CD4-positive, alpha-beta T cell (primary cell): ENCODE data around the gene CCR5. TPM values are rescaled to one million over a fixed set of nuclear protein-coding genes. Genes with fewer than 3 reads are reported as not detected.

Experiments
- ATAC-seq: fragments of 200-7000 bp; cut with Tn5 transposase; one replicate; pipeline ENCODE4 v1.10.0; 2022; ENCODE audit warnings: mild to moderate bottlenecking; ENCODE audit not compliant: poor library complexity
- CTCF ChIA-PET: fragments of 350-600 bp; sonication (Branson Sonifier 250); formaldehyde crosslinking; loops from one replicate; lab custom pipeline; 2021; ENCODE audit warnings: antibody characterized with exemption, inconsistent platforms; lab: Charles Lee
- POLR2A ChIA-PET: fragments of 350-600 bp; sonication (Branson Sonifier 250); formaldehyde crosslinking; loops from one replicate; lab custom pipeline; 2021; ENCODE audit warnings: antibody characterized with exemption, inconsistent platforms; lab: Charles Lee
- DNase-seq, 14 experiments: peaks; one replicate each; pipeline ENCODE4 v3.0.0-alpha.2; 2013 to 2020; ENCODE audit warnings: mixed read lengths in 2 of 14
- H3K27ac ChIP-seq, 2 donors: one replicate each; pipeline versions ENCODE4 v1.5.1 to v1.7.0; 2013; ENCODE audit warnings: low read length in 2 of 2, low read depth in 1 of 2, mild to moderate bottlenecking in 1 of 2
- H3K27me3 ChIP-seq, 2 experiments: 1 replicate in 1 of 2; 2 replicates in 1 of 2; pipeline versions ENCODE4 v1.6.1 to v1.7.0; 2013; ENCODE audit warnings: low read length in 2 of 2, control low read depth in 1 of 2, mild to moderate bottlenecking in 1 of 2, moderate library complexity in 1 of 2; ENCODE audit not compliant: insufficient read depth in 2 of 2, control insufficient read depth in 1 of 2
- H3K36me3 ChIP-seq: one replicate; pipeline ENCODE4 v1.6.1; 2013; ENCODE audit warnings: low read length, control low read depth; ENCODE audit not compliant: insufficient read depth
- H3K4me1 ChIP-seq: one replicate; pipeline ENCODE4 v1.6.1; 2013; ENCODE audit warnings: low read length, control low read depth; ENCODE audit not compliant: insufficient read depth
- H3K4me3 ChIP-seq: one replicate; pipeline ENCODE4 v1.5.1; 2013; ENCODE audit warnings: mild to moderate bottlenecking, low read length, moderate library complexity
- H3K9me3 ChIP-seq, 2 experiments: 1 replicate in 1 of 2; 2 replicates in 1 of 2; pipeline versions ENCODE4 v1.6.1 to v1.7.0; 2013; ENCODE audit warnings: low read length in 2 of 2, mild to moderate bottlenecking in 2 of 2, control low read depth in 1 of 2, moderate library complexity in 1 of 2; ENCODE audit not compliant: control insufficient read depth in 1 of 2, insufficient read depth in 1 of 2
- H3K27ac Mint-ChIP-seq: one replicate; pipeline ENCODE4 v1.8.0; 2020; ENCODE audit warnings: mixed read lengths
- H3K27me3 Mint-ChIP-seq: one replicate; pipeline ENCODE4 v1.8.0; 2021; ENCODE audit warnings: mixed read lengths
- H3K36me3 Mint-ChIP-seq: one replicate; pipeline ENCODE4 v1.8.0; 2021; ENCODE audit warnings: low read depth, mixed read lengths
- H3K4me1 Mint-ChIP-seq: one replicate; pipeline ENCODE4 v1.8.0; 2021; ENCODE audit warnings: low read depth, mixed read lengths
- H3K4me3 Mint-ChIP-seq: one replicate; pipeline ENCODE4 v1.8.0; 2020; ENCODE audit warnings: mild to moderate bottlenecking, mixed read lengths
- H3K9me3 Mint-ChIP-seq: one replicate; pipeline ENCODE4 v1.8.0; 2020; ENCODE audit warnings: mixed read lengths
- intact Hi-C, 2 experiments: fragments of 100-400 bp; cut with DNase I in 1 of 2; cut with micrococcal nuclease in 1 of 2; formaldehyde crosslinking; loops; one replicate each; pipeline versions ENCODE4 v1.15.1 to v1.9.0; 2023 to 2025; cut with DNase I, micrococcal nuclease
- total RNA-seq, 174 experiments: library from RNA in 2 of 174; stranded (reverse) in 2 of 174; gene quantifications; one replicate each; pipeline ENCODE4 v1.2.3 and lab custom pipeline; 2021 to 2026
- TF ChIP-seq, protein P1 (sequence below): fragments of 200-600 bp; IDR thresholded peaks from one replicate; pipeline ENCODE4 v1.8.0; 2022; ENCODE audit warnings: antibody characterized with exemption, mild to moderate bottlenecking

CCR5 gene
- total RNA-seq, 2 experiments from 2014 or later = 1.1 to 1.4 TPM

DNA sequence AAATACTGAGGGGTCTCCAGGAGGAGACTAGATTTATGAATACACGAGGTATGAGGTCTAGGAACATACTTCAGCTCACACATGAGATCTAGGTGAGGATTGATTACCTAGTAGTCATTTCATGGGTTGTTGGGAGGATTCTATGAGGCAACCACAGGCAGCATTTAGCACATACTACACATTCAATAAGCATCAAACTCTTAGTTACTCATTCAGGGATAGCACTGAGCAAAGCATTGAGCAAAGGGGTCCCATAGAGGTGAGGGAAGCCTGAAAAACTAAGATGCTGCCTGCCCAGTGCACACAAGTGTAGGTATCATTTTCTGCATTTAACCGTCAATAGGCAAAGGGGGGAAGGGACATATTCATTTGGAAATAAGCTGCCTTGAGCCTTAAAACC is 4.5 kb downstream of the CCR5 start:
- Histone ChIP-seq H3K27ac (peak overlapping the region in 1 of 2 donors; percentile 26), H3K9me3 (no peaks in the 10 kb centered on the region), H3K4me1 (peaks cover 50% of the 10 kb centered on the region), H3K36me3 (no peaks in the 10 kb centered on the region), H3K27me3 (no peaks in the 10 kb centered on the region), H3K4me3 (peak overlapping the region; percentile 3)
- TF ChIP-seq, protein P1, sequence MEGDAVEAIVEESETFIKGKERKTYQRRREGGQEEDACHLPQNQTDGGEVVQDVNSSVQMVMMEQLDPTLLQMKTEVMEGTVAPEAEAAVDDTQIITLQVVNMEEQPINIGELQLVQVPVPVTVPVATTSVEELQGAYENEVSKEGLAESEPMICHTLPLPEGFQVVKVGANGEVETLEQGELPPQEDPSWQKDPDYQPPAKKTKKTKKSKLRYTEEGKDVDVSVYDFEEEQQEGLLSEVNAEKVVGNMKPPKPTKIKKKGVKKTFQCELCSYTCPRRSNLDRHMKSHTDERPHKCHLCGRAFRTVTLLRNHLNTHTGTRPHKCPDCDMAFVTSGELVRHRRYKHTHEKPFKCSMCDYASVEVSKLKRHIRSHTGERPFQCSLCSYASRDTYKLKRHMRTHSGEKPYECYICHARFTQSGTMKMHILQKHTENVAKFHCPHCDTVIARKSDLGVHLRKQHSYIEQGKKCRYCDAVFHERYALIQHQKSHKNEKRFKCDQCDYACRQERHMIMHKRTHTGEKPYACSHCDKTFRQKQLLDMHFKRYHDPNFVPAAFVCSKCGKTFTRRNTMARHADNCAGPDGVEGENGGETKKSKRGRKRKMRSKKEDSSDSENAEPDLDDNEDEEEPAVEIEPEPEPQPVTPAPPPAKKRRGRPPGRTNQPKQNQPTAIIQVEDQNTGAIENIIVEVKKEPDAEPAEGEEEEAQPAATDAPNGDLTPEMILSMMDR = no peak
- Mint-ChIP-seq H3K27ac (no peak overlapping the region), H3K9me3 (no peaks in the 10 kb centered on the region), H3K4me3 (peak overlapping the region; percentile 5), H3K4me1 (peaks cover 41% of the 10 kb centered on the region), H3K36me3 (no peaks in the 10 kb centered on the region), H3K27me3 (no peaks in the 10 kb centered on the region)
- ChIA-PET CTCF (interaction anchor here (0.9 kb wide), 3 partner anchors 11 to 99 kb away, joined by 3 to 4 read pairs (median 3); no protein-coding TSS in a partner anchor), POLR2A (interaction anchor here (0.6 kb wide), 1 partner anchor 26 kb away, joined by 3 read pairs; no protein-coding TSS in a partner anchor)
- intact Hi-C loops = loop anchor here in 1 of 2 experiments (5.0 kb wide), 1 partner anchor 438 kb away; no protein-coding TSS in a partner anchor
- ATAC-seq = no peak
- DNase-seq = no peak

DNA sequence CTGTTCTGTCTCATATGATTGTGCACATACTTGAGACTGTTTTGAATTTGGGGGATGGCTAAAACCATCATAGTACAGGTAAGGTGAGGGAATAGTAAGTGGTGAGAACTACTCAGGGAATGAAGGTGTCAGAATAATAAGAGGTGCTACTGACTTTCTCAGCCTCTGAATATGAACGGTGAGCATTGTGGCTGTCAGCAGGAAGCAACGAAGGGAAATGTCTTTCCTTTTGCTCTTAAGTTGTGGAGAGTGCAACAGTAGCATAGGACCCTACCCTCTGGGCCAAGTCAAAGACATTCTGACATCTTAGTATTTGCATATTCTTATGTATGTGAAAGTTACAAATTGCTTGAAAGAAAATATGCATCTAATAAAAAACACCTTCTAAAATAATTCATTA is 5.1 kb downstream of the CCR5 start:
- CTCF ChIA-PET = interaction anchor here (1.0 kb wide), 1 partner anchor 168 kb away, joined by 3 read pairs; the partner anchor contains the start of gene CCR1
- Mint-ChIP-seq H3K9me3 (no peaks in the 10 kb centered on the region), H3K4me1 (peaks cover 42% of the 10 kb centered on the region), H3K4me3 (no peak overlapping the region), H3K36me3 (no peaks in the 10 kb centered on the region), H3K27ac (no peak overlapping the region), H3K27me3 (no peaks in the 10 kb centered on the region)
- peak overlapping the region; percentile 3 for H3K4me3 ChIP-seq
- H3K36me3 ChIP-seq = no peaks in the 10 kb centered on the region
- peaks cover 54% of the 10 kb centered on the region for H3K4me1 ChIP-seq
- no peaks in the 10 kb centered on the region for H3K27me3 ChIP-seq
- H3K27ac ChIP-seq = peak overlapping the region in 1 of 2 donors; percentile 26
- TF ChIP-seq, protein P1 = no peak
- ATAC-seq (no peak), DNase-seq (peak in 1 of 14 experiments; percentile 49)
- intact Hi-C loops = loop anchor here in 1 of 2 experiments (5.0 kb wide), 1 partner anchor 439 kb away; no protein-coding TSS in a partner anchor
- no peaks in the 10 kb centered on the region for H3K9me3 ChIP-seq
- POLR2A ChIA-PET = interaction anchor here (0.6 kb wide), 1 partner anchor 27 kb away, joined by 3 read pairs; no protein-coding TSS in a partner anchor

DNA sequence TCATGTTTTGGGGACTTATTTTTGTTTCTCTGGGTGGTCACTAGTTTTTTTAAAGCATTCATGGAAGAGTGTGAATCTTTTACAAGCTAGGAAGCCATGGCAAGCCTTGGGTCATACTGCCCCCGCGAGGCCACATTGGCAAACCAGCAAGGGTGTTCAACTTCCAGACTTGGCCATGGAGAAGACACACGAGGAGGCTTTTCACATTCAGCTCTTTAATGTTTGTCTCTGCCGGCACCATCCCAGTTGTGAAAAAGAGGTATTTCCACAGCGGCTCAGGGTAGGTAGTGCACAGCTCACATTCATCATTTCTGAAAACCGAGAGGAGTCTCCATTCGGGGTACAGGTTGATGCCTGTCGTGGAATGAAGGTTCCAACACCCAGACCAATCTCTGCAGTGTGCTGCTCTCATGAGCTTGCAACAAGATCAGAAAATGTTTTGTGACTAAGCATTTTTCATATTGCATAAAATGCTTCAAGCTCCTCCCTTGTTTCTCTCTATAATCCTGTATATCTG is 7.7 kb downstream of the CCR5 start:
- TF ChIP-seq, protein P1 = peak; percentile 65
- Histone ChIP-seq H3K9me3 (no peaks in the 10 kb centered on the region), H3K36me3 (no peaks in the 10 kb centered on the region), H3K4me3 (no peak overlapping the region), H3K27ac (no peak overlapping the region), H3K4me1 (peaks cover 43% of the 10 kb centered on the region), H3K27me3 (no peaks in the 10 kb centered on the region)
- Mint-ChIP-seq H3K9me3 (no peaks in the 10 kb centered on the region), H3K27ac (no peak overlapping the region), H3K27me3 (no peaks in the 10 kb centered on the region), H3K4me1 (peaks cover 36% of the 10 kb centered on the region), H3K4me3 (no peak overlapping the region), H3K36me3 (no peaks in the 10 kb centered on the region)
- DNase-seq = peak; percentile 37 to 77 (median 54)
- ATAC-seq = peak; percentile 54
- intact Hi-C loops = loop anchor here (1.0 to 5.0 kb wide), 3 partner anchors 102 to 441 kb away; no protein-coding TSS in a partner anchor
- ChIA-PET CTCF (interaction anchor here (1.1 to 2.5 kb wide), 13 partner anchors 10 to 618 kb away, joined by 3 to 21 read pairs (median 4); no protein-coding TSS in a partner anchor), POLR2A (interaction anchor here (0.7 to 1.4 kb wide), 2 partner anchors 9 to 310 kb away, joined by 3 to 5 read pairs; no protein-coding TSS in a partner anchor)
